Vagina (tissue), 2 donors: ENCODE measurements around the gene FAM53A.

Source experiments
- CTCF ChIP-seq, 3 experiments: fragments of 450-650 bp in 2 of 3; fragments of 200-600 bp in 1 of 3; sonication (generic) in 1 of 3; IDR thresholded peaks; one replicate each; pipeline ENCODE4 v1.5.1; 2017 to 2019; ENCODE audit warnings: antibody characterized with exemption in 3 of 3, mild to moderate bottlenecking in 2 of 3, moderate library complexity in 2 of 3
- POLR2A ChIP-seq, 2 donors: fragments of 450-650 bp; IDR thresholded peaks; one replicate each; pipeline ENCODE4 v1.6.1; 2017; ENCODE audit warnings: antibody characterized with exemption in 2 of 2, mild to moderate bottlenecking in 2 of 2, moderate library complexity in 2 of 2

DNA sequence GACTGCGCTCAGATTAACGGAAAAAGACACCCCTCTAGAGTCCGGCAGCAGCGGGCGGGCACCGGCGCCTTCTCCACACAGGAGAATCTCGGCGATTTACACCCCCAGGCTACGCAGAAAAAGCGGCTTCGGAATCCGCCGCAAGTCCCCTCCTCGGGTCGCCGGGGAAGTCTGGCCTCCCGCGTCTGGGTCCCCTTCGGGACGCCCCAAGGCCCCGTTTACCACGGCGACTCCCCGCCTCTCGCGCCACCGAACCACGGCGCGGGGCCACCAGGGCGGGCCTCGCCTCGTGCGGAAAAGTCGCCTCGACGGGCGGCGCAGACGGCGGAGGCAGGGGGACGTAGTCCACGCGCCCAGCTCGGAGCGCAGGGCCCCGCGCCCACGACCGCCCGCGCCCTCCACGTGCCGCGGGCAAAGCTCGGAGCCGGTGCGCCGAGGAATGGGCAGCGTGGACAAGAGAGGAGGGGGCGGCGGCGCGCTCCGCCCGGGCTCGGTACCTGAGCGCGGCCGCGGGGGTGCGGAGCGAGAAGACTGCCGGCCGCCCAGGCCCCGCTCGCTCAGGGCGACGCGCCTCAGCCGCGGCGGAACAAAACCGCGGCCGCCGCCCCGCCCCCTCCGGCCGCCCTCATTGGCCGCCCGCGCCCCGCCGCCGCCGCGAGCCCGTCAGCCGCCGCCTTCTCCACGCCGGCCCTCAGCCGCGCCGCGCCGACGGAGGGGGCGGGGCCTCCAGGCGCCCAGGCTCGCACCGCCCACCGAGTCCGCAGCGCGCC is at the start of gene FAM53A:
- TF ChIP-seq CTCF (IDR thresholded peaks at IDR 0.05) = no peak
- peak in 1 of 2 donors; percentile 23 for TF ChIP-seq POLR2A (IDR thresholded peaks at IDR 0.05)
